ENCODE data around the gene ARHGAP6.

- TF ChIP-seq, protein P1, sequence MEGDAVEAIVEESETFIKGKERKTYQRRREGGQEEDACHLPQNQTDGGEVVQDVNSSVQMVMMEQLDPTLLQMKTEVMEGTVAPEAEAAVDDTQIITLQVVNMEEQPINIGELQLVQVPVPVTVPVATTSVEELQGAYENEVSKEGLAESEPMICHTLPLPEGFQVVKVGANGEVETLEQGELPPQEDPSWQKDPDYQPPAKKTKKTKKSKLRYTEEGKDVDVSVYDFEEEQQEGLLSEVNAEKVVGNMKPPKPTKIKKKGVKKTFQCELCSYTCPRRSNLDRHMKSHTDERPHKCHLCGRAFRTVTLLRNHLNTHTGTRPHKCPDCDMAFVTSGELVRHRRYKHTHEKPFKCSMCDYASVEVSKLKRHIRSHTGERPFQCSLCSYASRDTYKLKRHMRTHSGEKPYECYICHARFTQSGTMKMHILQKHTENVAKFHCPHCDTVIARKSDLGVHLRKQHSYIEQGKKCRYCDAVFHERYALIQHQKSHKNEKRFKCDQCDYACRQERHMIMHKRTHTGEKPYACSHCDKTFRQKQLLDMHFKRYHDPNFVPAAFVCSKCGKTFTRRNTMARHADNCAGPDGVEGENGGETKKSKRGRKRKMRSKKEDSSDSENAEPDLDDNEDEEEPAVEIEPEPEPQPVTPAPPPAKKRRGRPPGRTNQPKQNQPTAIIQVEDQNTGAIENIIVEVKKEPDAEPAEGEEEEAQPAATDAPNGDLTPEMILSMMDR (IDR thresholded peaks at IDR 0.05), result no peak
- TF ChIP-seq EZH2 (IDR thresholded peaks at IDR 0.05) (no peak), EZH2phosphoT487 (IDR thresholded peaks at IDR 0.05) (no peak)
Measured at GRCh38 chrX:11365426-11365825, 300.3 kb downstream of the ARHGAP6 start.

All from neural progenitor cell (in vitro differentiated cells).